ENCODE measurements around the gene SNX19.
A peak's percentile ranks its signal among the peaks of the same experiment; 100 is the strongest.
"Not testable (repeated sequence)": the region's sequence is repeated elsewhere in the genome, so short reads cannot be mapped to it uniquely, and the experiment has no call there.

The SNX19 gene

GRCh38 chr11:130872513-130872912 is 43.8 kb downstream of the SNX19 start:
- no peak for DNase-seq

GRCh38 chr11:130872102-130872501 is 44.2 kb downstream of the SNX19 start:
- DNase-seq = no peak

GRCh38 chr11:130871616-130872015 is 44.7 kb downstream of the SNX19 start:
- DNase-seq = no peak

GRCh38 chr11:130868721-130869390 is 47.4 kb downstream of the SNX19 start:
- no peak for DNase-seq

GRCh38 chr11:130868086-130868710 is 48.1 kb downstream of the SNX19 start:
- DNase-seq = no peak

- no peak for DNase-seq
These were observed 49.4 kb downstream of the SNX19 start for GRCh38 chr11:130866831-130867230.

- DNase-seq = no peak
These were observed 50.5 kb downstream of the SNX19 start for GRCh38 chr11:130865774-130866114.

GRCh38 chr11:130865091-130865773 is 51.0 kb downstream of the SNX19 start:
- DNase-seq = no peak

GRCh38 chr11:130861902-130862860 is 54.1 kb downstream of the SNX19 start:
- DNase-seq = peak; percentile 94

- no peak for DNase-seq
These were observed 55.0 kb downstream of the SNX19 start for GRCh38 chr11:130861283-130861682.

GRCh38 chr11:130859886-130860285 is 56.4 kb downstream of the SNX19 start:
- no peak for DNase-seq

- DNase-seq = peak; percentile 17
These were observed 58.1 kb downstream of the SNX19 start for GRCh38 chr11:130858215-130858614.

GRCh38 chr11:130855707-130856106 is 60.6 kb downstream of the SNX19 start:
- DNase-seq = not testable (repeated sequence)

GRCh38 chr11:130854483-130854882 is 61.8 kb downstream of the SNX19 start:
- DNase-seq = no peak

GRCh38 chr11:130852589-130852988 is 63.7 kb downstream of the SNX19 start:
- DNase-seq = no peak

- DNase-seq = no peak
These were observed 65.9 kb downstream of the SNX19 start for GRCh38 chr11:130850185-130850944.

GRCh38 chr11:130849215-130849568 is 67.1 kb downstream of the SNX19 start:
- DNase-seq = no peak

GRCh38 chr11:130848361-130849214 is 67.7 kb downstream of the SNX19 start:
- DNase-seq = no peak

GRCh38 chr11:130847517-130847916 is 68.8 kb downstream of the SNX19 start:
- DNase-seq = no peak

- DNase-seq = no peak
These were observed 69.7 kb downstream of the SNX19 start for GRCh38 chr11:130846606-130847005.

- DNase-seq = no peak
These were observed 74.3 kb downstream of the SNX19 start for GRCh38 chr11:130842001-130842400.
